HG02870 (cell line): Measurements from ENCODE around the gene OGFOD3.
"Not testable (repeated sequence)": the region's sequence is repeated elsewhere in the genome, so short reads cannot be mapped to it uniquely, and the experiment has no call there.

ENCODE experiments used
- ATAC-seq: cut with Tn5 transposase; IDR thresholded peaks from one replicate; pipeline ENCODE4 v1.9.1; 2021; ENCODE audit warnings: mild to moderate bottlenecking, moderate library complexity; ENCODE audit not compliant: unreplicated experiment

Gene OGFOD3

GRCh38 chr17:82377294-82377693 lies 41.1 kb downstream of the OGFOD3 start:
- ATAC-seq, result not testable (repeated sequence)

DNA sequence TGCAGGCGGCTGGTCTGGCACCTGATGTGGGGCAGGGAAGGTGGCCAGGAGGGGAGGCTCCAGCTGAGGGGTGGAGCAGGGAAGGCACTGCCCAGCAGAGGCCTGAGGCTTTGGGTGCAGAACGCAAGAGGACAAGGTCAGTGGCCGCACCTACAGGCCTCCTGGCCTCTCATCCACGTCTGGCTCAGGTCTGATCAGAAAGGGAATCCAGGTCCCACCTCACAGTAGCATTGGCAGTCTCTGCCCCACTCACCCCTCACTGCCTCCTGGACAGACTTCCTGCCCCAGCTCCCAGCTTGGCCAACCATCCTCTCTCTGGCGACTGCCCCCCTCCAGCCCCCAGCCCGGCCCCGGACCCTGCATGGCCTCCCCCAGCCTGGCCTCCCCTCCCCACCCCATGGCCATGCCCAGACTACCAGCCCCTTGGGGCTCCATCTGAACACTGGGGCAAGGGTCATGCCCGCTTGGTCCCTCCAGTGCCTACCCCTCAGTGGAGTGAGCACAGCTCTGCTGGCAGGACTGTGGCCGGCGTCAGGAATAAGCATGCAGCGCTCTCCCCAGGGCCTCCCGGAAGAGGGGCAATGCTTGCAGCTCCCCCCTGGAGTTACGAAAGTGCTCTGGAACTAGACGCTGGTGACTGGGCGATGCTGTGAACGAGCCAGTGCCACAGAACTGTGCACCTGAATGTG lies 42.2 kb downstream of the OGFOD3 start:
- ATAC-seq, result no peak

DNA sequence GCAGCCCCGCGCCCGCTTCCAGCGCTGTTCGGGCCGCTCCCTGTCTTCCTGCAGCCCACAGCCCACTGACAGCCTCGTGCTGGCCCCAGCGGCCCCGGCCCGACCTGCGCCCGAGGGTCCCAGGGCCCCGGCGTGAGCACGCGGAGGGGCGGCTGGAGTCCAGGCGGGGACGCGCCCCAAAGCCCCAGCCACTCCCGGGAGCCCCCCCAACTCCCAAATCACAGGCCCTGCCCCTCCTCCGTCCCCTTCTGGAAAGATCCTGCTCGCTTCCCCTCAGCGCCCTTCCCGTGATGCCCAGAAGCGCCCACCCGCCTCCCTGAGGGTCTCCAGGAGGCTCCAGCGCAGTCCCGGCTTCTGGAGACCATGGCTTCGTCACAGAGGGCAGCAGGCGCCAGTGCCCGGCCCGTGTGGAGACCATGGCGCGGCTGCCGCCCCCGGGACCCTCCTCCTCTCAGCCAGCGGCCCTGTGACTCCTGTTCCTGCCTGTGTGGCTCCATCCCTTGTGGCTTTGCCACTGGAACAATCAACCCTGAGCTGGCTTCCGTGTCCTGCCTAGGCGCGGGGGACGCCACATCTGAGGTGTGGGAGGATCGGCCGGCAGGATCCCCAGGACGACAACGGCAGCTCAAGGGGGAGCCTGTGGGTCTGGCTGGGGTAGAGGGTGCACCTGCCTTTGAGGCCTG lies 42.9 kb downstream of the OGFOD3 start:
- ATAC-seq, result no peak

GRCh38 chr17:82374626-82375331 lies 43.6 kb downstream of the OGFOD3 start:
- no peak for ATAC-seq

GRCh38 chr17:82373731-82374625 lies 44.4 kb downstream of the OGFOD3 start:
- ATAC-seq, result no peak

- not testable (repeated sequence) for ATAC-seq
These were observed 45.3 kb downstream of the OGFOD3 start for GRCh38 chr17:82373072-82373452.

DNA sequence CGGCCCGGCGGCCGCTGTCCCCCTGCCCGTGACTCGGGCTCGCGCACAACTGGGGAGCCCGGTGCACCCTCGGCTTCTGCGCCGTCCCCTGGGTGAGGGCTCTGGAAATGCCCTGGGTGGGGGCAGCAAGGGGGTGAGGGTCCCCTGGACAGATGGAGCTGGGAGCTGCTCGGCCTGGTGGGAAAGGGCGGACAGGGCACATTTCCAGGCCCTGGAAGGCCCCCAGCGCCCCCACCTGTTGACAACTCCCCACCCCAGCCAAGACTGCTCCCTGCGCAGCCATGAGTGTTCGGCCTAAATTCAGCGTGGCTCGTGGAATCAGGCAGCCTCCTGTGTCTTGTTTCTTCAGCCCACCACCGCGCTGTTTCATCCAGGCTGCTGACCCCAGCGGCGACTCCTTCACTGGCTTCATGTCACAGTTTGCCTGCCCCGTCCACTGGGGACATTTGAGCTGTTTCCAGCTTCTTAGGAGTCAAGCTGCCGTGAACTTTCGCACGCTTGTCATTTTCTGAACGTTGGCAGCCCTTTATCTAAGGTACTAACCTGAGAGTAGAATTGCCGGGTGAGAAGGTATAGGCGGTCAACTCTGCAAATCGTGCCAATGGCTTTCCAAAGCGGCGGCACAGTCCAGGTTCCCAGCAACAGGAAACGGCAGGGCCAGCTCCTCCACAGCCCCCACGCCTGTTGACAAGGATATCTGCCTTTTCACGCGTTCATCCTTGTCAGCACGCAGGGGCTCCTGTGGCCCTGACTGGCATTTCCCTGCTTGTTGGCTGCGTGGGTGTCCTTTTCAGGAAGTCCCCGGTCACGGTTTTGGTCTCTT lies 45.9 kb downstream of the OGFOD3 start:
- no peak for ATAC-seq

DNA sequence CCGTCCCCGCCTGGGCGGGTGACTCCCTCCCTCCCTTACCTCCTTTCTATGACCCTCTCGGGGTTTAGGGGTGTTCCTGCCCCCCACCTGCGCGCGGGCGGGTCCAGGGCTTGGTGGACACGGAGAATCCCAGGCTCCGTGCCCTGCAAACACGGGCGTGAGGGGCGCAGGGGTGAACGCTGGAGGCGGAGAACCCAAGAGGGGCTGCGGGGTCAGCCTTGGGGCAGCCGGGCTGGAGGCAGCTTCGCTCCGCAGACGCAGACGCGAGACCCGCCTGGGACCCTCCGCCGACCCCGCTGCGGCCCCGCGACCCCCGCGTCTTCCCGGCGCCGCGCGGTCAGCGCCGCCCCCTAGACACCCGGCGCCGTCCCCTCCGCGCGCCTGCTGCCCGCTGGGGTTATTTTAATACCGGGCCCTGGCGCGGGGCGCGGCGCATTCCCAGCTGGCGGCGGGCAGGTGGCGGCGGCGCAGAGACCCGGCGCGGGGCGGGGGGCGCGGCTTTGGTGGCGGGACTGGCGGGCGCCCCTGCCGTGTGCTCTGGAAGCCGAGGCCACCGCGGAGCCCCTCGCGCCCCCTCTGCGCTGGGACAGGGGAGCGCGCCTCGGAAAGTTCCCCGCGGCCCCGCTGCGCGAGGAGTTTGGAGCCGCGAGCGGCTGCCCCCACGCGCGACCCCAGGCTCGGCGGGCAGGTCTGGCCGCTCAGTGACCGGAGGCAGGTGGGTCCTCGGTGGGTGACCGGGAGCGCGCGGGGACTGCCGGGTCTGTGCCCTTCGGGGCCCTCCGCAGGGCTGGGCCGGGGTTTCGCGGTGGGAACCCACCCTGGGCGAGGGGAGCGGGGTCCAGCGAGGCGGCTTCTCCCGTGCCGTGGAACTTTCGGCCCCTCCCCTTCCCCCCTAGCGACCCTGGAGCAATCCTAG lies 46.8 kb downstream of the OGFOD3 start, which contains the start of gene UTS2R:
Gene UTS2R (plus strand): TSS at position 433 of the 916 bp plus-strand sequence. CDS start 2,560 bp downstream, outside the sequence.
- no peak for ATAC-seq

- ATAC-seq, result no peak
These were observed 47.7 kb downstream of the OGFOD3 start for GRCh38 chr17:82370471-82371332.

GRCh38 chr17:82369211-82369610 lies 49.2 kb downstream of the OGFOD3 start:
- no peak for ATAC-seq

DNA sequence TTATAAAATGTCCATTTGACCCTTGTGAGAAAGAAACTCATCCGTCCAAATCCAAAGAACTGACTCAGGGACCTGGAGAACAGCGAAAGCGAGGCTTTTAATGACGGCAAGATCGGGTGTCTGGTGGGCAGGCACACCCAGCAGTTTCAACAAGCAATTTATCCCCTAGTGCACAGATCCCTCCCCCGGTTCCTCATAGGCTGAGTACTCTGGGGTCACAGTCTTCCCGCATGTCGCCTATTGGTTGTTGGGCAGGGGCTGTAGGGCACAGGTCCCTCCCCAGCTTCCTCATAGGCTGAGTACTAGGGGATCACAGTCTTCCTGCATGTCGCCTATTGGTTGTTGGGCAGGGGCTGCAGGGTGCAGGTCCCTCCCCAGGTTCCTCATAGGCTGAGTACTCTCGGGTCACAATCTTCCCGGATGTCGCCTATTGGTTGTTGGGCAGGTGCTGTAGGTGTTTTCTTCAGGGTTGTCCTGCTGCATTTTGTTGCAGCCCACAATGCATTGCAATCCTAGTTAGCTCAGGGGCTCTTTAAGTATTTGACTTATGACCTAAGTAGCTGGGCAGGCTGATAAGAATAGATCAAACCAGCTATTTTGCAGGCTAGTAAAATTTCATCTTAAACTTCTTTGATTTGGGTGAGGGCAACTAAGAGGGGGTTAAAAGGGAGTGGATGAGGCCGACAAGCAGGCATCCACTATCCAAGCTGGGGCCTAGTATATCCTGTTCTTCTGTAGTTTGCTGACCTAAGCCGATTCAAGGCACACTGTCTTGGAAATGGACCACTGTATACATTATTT lies 50.5 kb downstream of the OGFOD3 start:
- no peak for ATAC-seq

DNA sequence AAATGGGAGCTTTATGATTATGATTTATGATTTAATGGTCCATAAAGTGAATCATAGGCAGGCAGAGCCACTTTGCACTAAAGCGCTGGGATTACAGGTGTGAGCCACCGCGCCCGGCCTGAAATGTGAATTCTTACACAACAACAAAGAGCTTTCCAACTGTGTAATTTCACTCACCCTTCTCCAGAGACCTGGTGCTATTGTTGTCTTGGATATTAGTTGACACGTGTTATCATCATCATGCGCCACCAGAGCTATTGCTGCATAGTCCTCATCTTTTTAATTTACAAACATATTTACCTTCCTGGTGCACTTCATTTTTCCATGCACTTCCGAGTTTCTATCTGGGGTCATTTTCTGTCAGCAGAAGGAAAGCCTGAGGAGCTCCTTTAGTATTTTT lies 51.6 kb downstream of the OGFOD3 start:
- ATAC-seq, result no peak

DNA sequence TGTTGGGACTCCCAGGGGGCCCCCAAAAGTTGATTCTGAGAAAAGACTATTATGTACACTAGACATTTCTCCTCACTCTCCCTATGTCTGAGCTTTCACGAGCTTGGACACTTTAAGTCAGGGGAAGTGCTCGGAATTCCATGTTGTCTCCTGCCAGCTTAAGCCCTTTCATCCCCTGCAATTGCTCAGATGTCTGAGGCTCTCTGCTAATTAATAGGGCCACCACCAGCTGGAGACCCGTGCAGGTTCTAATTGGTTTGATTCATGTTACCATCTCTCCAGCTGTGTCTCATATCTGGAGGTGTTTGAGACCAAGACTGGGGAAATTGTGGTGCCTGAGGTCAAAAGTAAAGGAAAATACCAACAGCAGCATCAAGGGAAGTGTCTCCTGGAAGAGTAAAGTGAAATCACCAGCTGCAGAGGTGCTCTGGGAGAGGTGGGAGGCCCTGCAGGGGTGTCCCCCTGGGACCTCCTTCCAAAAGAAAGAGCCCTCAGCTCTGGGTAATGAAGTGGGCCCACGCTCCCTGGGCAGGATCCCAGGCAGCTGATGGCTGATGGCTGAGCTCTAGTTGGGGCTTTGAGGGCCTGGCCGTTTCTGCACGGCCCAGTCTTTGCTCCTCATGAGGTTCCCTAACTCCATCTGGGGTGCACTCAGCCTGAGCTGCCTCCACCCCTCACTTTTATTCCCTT lies 52.6 kb downstream of the OGFOD3 start:
- no peak for ATAC-seq

- ATAC-seq, result no peak
These were observed 56.3 kb downstream of the OGFOD3 start for GRCh38 chr17:82361885-82362633.

- not testable (repeated sequence) for ATAC-seq
These were observed 58.8 kb downstream of the OGFOD3 start for GRCh38 chr17:82359451-82360074.
